ENCODE measurements around the gene CD300LG. TPM values are rescaled to one million over a fixed set of nuclear protein-coding genes. Genes with fewer than 3 reads are reported as not detected.
"Not testable (repeated sequence)": the region's sequence is repeated elsewhere in the genome, so short reads cannot be mapped to it uniquely, and the experiment has no call there.

The CD300LG gene
- total RNA-seq, 1 donor from 2014 or later, result not detected

GRCh38 chr17:43864161-43864984 lies 17.4 kb downstream of the CD300LG start:
- Histone ChIP-seq H4K20me1 (ENCODE audit: insufficient read depth, low read length) (no peaks in the 10 kb centered on the region), H3K79me2 (ENCODE audit: insufficient read depth, low read length) (no peaks in the 10 kb centered on the region), H3K9me3 (ENCODE audit: insufficient read depth, low read depth, low read length) (no peaks in the 10 kb centered on the region), H3K4me1 (ENCODE audit: insufficient read depth, low read length) (no peaks in the 10 kb centered on the region), H3K27me3 (ENCODE audit: insufficient read depth, low read length) (peaks cover 22% of the 10 kb centered on the region), H3K9ac (ENCODE audit: low read length) (no peak overlapping the region), H3K4me3 (ENCODE audit: insufficient read depth, low read depth, low read length) (no peak overlapping the region), H3K36me3 (ENCODE audit: insufficient read depth, low read length) (no peaks in the 10 kb centered on the region), H2AFZ (ENCODE audit: low read depth, low read length) (no peak overlapping the region), H3K4me2 (ENCODE audit: low read length) (no peak overlapping the region), H3K27ac (ENCODE audit: low read depth, low read length) (no peak overlapping the region)
- Mint-ChIP-seq H3K27me3 (ENCODE audit: low read depth, unreplicated experiment) (peaks cover 47% of the 10 kb centered on the region), H3K4me3 (ENCODE audit: unreplicated experiment) (no peak overlapping the region), H3K36me3 (ENCODE audit: low read depth, unreplicated experiment) (no peaks in the 10 kb centered on the region), H3K27ac (ENCODE audit: unreplicated experiment) (no peak overlapping the region), H3K9me3 (ENCODE audit: unreplicated experiment) (no peaks in the 10 kb centered on the region), H3K4me1 (ENCODE audit: low read depth, unreplicated experiment) (peaks cover 5% of the 10 kb centered on the region)
- FAIRE-seq (no peak), DNase-seq (ENCODE audit: low read depth) (no peak)
- TF ChIP-seq CTCF (IDR thresholded peaks at IDR 0.05; ENCODE audit: insufficient read depth, low read depth, low read length) (no peak), EZH2 (IDR thresholded peaks at IDR 0.05; ENCODE audit: insufficient read depth, low read length) (no peak)

GRCh38 chr17:43868226-43868994 lies 21.4 kb downstream of the CD300LG start:
- Histone ChIP-seq H3K4me1 (ENCODE audit: insufficient read depth, low read length) (no peaks in the 10 kb centered on the region), H3K9ac (ENCODE audit: low read length) (no peak overlapping the region), H3K27me3 (ENCODE audit: insufficient read depth, low read length) (peaks cover 34% of the 10 kb centered on the region), H3K27ac (ENCODE audit: low read depth, low read length) (no peak overlapping the region), H3K79me2 (ENCODE audit: insufficient read depth, low read length) (no peaks in the 10 kb centered on the region), H3K36me3 (ENCODE audit: insufficient read depth, low read length) (no peaks in the 10 kb centered on the region), H4K20me1 (ENCODE audit: insufficient read depth, low read length) (no peaks in the 10 kb centered on the region), H3K4me2 (ENCODE audit: low read length) (no peak overlapping the region), H3K9me3 (ENCODE audit: insufficient read depth, low read depth, low read length) (no peaks in the 10 kb centered on the region), H3K4me3 (ENCODE audit: insufficient read depth, low read depth, low read length) (no peak overlapping the region), H2AFZ (ENCODE audit: low read depth, low read length) (no peak overlapping the region)
- no peak for TF ChIP-seq CTCF (IDR thresholded peaks at IDR 0.05; ENCODE audit: insufficient read depth, low read depth, low read length)
- TF ChIP-seq EZH2 (IDR thresholded peaks at IDR 0.05; ENCODE audit: insufficient read depth, low read length), result no peak
- FAIRE-seq (no peak), DNase-seq (ENCODE audit: low read depth) (no peak)
- no peaks in the 10 kb centered on the region for H3K36me3 Mint-ChIP-seq (ENCODE audit: low read depth, unreplicated experiment)
- no peak overlapping the region for H3K4me3 Mint-ChIP-seq (ENCODE audit: unreplicated experiment)
- peaks cover 40% of the 10 kb centered on the region for H3K27me3 Mint-ChIP-seq (ENCODE audit: low read depth, unreplicated experiment)
- H3K27ac Mint-ChIP-seq (ENCODE audit: unreplicated experiment), result no peak overlapping the region
- no peaks in the 10 kb centered on the region for H3K9me3 Mint-ChIP-seq (ENCODE audit: unreplicated experiment)
- peaks cover 5% of the 10 kb centered on the region for H3K4me1 Mint-ChIP-seq (ENCODE audit: low read depth, unreplicated experiment)

GRCh38 chr17:43869031-43869430 lies 22.1 kb downstream of the CD300LG start:
- H3K27me3 Mint-ChIP-seq (ENCODE audit: low read depth, unreplicated experiment), result peaks cover 44% of the 10 kb centered on the region
- H3K36me3 ChIP-seq (ENCODE audit: insufficient read depth, low read length); H3K27ac ChIP-seq (ENCODE audit: low read depth, low read length); H3K36me3 Mint-ChIP-seq (ENCODE audit: low read depth, unreplicated experiment); H3K9ac ChIP-seq (ENCODE audit: low read length); H3K4me3 Mint-ChIP-seq (ENCODE audit: unreplicated experiment); H3K4me3 ChIP-seq (ENCODE audit: insufficient read depth, low read depth, low read length); H3K9me3 Mint-ChIP-seq (ENCODE audit: unreplicated experiment); H3K79me2 ChIP-seq (ENCODE audit: insufficient read depth, low read length); H3K4me1 ChIP-seq (ENCODE audit: insufficient read depth, low read length); H3K27ac Mint-ChIP-seq (ENCODE audit: unreplicated experiment); H3K4me2 ChIP-seq (ENCODE audit: low read length); DNase-seq (ENCODE audit: low read depth); H4K20me1 ChIP-seq (ENCODE audit: insufficient read depth, low read length); H3K9me3 ChIP-seq (ENCODE audit: insufficient read depth, low read depth, low read length); H3K4me1 Mint-ChIP-seq (ENCODE audit: low read depth, unreplicated experiment); H2AFZ ChIP-seq (ENCODE audit: low read depth, low read length); FAIRE-seq: not testable (repeated sequence)
- H3K27me3 ChIP-seq (ENCODE audit: insufficient read depth, low read length), result peaks cover 36% of the 10 kb centered on the region
